IPS DF 4.7 (cell line): ENCODE data around the gene CHCHD4.
"Not testable (repeated sequence)": the region's sequence is repeated elsewhere in the genome, so short reads cannot be mapped to it uniquely, and the experiment has no call there.

Experiments used
- DNase-seq: peaks from one replicate; pipeline ENCODE4 v3.0.0-alpha.2; 2013; ENCODE audit warnings: low spot score; ENCODE audit errors: extremely low read depth

CHCHD4 gene

DNA sequence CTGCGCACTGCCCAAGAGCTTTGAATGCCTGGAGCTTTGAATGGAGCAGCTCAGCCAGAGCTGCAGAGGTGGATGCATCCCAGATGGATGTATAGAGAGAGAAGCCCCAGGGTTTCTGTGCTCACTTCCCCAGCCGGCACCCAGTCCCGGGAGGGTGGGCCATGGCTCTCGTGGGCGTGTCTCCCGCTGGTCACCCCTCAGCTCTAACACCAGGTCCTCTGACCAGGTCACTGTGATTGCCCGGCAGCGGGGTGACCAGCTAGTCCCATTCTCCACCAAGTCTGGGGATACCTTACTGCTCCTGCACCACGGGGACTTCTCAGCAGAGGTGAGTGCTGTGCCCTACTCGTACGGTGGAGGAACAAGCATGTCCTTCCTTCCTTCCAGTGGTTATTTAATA is 10.9 kb upstream of the CHCHD4 start:
- no peak for DNase-seq

DNA sequence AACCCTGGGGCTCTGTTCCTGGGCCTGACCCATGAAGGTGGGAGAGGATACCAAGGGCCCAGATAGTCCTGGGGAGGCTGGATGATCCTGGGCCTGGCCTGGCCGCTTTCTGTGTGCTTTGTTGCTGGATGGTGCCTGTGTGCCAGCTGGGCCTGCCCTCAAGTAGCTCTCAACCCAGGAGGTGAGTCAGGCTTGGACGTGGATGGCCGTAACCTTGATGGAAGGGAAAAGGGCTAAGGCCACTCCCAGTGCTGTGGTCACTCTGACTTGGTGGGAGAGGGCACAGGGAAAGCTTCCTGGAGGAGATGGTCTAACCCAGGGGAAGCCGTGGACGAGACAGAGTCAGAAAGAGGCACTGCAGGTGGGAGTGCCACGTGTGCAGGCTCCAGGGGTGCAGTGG is 9.6 kb upstream of the CHCHD4 start:
- no peak for DNase-seq

DNA sequence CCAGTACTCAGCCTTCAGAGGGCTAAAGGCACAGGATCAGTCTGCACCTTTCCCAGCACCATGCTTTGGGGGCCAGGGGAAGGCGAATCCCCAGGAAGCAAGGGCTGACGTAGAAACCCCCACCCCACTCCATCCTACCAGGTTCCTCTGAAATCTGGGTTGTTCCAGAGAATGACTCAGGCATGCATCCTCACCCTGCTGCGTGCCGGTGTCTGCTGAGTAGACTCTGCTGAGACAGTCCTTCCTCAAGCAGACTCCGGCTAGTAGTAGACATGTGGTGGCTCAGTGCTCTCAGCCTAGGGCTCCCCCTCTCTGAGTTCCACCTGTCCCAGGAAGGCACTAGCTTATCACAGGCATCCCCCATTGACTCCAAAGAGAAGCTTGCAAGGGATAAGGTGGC is 9.2 kb upstream of the CHCHD4 start:
- DNase-seq: no peak

DNA sequence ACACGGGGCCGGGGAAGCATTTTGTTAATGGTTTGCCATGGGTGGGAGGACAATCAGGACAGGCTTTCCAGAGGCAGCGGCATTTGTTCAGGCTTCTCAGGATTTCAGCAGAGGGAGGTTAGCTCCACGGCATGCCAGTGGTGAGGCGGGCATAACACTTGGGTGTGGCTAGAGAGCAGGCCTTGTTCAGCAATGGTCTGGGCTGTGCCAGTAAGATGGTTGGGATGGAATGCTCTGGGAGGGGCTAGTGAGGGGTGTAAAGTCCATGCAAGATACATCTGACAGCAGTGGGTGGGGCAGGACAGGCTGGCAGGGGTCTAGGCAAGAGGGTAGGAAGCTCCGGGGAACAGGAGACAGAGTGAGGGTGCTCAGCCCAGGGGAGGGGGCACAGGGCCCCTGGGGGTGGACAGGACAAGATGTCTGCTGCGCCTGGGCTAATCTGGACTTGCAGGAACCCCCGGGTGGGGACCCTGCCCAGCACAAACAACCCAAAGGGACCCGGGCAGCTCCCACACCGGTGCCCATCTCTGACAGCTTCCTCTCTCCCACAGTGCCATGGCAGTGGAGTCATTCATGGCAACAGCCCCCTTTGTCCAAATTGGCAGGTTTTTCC is 8.6 kb upstream of the CHCHD4 start:
- DNase-seq: no peak

DNA sequence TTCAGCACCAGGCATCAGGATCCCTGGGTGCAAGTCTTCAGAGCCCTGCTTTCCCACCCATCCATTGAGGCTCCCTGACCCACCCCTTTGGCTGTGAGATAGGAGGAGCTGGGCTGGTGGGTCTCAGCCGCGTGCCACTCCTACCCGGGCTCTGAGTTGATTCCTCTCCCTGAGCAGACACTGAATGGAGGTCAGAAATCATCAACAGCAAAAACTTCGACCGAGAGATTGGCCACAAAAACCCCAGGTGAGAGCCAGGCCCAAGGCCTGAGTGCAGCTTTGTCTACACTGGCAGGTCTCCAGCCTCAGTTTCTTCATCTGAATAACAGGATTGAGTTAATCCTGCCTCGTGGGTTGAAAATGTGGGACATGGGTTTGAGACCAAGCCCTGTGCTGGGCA is 8.0 kb upstream of the CHCHD4 start:
- DNase-seq: no peak

DNA sequence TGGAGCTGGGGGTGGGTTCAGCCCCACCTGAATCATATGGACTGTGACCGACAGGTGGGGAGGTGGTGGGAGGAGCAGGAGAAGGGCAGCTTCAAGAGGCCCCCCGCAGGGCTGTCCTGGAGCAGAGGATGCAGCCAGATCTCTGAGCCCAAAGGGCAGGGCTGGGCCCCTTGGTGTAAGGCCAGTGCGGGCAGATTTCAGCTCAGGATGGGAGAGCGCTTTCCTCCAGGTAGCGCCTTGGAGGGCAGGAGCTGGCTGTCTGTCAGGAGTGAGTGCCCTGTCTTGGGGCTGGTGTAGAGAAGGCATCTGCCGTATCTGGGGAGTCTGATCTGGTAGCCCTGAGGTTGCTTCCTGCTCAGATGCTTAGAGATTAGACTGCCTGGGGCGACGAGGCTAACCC is 7.5 kb upstream of the CHCHD4 start:
- no peak for DNase-seq

DNA sequence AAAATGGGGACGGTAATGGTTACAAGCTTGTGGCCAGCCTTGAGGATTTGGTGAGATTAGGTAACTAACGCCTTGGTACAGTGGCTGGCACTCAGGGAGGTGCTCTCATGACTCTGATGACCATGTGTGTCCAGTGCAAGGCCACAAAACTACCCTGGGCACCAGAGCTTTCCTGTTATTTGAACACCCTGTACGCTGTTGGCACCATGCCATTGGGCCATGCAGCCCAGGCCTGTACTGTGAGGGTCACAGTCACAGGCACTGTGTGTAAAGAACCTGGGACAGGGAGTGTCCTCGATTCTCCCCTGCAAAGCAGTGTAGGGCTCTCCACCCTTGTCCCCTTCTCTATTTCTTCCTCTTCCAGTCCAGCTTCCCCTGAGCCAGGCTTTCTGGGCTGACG is 6.5 kb upstream of the CHCHD4 start:
- no peak for DNase-seq

DNA sequence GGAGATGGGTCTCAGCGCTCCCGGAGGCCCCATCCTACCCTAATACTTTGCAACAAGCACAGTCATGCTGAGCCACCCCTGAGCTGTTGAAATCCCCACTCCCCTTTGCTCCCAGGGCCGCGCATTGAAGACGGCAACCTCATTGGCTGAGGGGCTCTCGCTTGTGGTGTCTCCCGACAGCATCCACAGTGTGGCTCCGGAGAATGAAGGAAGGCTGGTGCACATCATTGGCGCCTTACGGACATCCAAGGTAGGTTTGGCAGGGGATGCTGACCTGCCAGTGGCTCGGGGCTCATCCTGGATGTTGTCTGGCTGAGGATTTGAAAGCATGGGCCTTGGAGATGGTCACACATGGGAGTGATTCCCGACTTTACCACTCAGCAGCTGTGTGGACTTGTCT is 6.0 kb upstream of the CHCHD4 start:
- no peak for DNase-seq

DNA sequence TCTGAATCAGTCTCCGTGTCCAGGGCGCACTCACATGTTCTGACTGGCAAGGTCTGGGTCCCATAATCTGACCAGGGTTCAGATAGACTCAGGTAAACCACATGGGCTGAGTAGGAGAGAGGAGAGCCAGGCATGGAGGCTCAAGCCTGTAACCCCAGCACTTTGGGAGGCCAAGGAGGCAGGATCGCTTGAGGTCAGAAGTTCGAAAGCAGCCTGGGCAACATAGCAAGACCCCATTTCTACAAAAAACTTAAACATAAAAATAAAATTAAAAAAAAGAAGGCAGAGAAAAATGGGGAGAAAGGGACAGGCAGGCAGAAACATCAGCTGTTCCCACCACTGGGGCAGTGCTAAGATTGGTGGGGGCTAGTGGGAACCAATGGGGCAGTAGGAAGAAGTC is 5.6 kb upstream of the CHCHD4 start:
- no peak for DNase-seq

DNA sequence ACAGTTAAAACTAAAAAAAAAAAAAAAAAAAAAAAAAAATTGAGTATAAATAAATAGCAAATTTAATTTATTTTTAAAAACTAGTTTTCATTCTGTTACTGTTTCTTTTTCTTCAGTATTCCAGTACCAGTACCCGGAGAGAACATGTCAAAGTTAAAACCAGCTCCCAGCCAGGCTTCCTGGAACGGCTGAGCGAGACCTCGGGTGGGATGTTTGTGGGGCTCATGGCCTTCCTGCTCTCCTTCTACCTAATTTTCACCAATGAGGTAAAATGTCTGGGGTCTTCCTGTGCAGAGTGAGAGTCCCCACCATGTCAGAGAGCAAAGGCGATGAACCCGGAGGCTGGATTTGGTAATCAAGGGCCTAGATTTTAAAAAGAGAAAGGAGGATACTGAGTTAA is 4.6 kb upstream of the CHCHD4 start:
- DNase-seq: no peak

DNA sequence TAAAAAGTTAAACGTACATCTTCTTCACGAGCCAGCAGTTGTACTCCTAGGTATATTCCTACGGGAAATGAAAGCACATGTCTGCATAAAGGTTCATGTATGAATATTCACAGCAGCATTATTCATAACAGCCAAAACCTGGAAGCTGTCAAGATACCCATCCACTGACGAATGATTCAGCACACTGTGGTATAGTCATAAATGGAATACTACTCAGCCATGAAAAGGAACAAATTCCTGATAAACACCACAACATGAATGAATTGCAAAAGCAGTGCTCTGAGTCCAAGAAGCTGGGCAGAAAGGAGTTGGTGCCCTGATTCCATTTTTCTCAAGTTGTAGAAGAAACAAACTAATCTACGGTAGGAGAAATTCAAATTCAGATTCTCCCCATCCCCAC is 4.1 kb upstream of the CHCHD4 start:
- DNase-seq: no peak

DNA sequence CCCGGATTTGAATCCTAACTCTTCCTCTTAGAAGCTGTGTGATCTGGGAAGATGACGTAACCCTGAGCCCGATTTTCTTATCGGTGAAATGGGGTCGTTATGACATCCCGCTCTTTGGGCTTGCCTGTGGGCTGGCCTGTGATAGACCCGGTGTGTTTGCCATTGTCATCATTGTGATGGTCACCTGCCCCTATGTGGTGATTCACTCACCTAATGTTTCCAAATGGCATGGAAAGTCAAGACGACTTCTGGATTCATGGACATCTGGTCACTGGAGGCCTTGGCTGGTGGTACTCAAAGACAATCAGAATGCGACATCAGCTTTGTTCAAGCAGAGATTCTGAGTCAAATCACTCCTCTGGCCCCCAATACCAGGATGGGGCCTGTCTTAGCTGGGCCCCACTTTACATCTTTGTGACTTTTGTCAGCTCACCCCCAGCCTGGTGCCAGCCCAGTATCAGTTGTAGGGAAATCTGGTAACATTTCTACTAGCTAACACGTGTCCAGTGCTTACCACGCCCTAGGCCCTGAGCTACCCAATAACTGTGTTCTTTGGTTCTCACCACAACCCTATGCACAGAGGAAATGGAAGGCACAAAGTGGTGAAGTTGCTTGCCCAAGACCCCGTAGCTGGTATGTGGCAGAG is 3.0 kb upstream of the CHCHD4 start:
- no peak for DNase-seq

DNA sequence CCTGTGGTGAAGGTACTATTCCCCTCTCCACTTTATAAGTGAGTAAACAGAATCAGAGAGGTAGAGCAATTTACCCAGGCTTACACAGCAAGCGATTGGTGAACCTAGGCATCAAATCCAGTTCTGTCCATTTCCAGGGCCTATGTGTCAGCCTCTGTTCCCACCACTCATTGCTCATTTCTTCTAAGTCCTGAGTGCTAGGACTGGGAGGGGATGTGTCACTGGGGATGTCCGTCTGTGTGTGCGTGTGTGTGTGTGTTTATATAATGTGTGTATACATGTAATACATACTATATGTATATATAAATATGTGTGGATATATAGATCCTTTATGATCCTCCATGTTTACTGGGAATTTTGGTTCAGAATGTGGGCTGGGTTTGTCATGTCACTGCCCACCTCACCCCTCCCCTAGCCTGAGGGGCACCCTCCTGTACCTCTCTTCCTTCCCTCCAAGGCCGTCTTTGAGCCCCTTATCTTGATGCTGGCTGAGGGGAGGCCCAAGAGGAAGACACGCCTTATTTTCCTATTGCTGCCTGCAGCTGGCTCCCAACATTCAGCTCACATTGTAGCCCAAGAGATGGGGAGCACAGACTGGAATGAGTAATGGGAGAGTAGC is 2.3 kb upstream of the CHCHD4 start:
- DNase-seq: no peak

DNA sequence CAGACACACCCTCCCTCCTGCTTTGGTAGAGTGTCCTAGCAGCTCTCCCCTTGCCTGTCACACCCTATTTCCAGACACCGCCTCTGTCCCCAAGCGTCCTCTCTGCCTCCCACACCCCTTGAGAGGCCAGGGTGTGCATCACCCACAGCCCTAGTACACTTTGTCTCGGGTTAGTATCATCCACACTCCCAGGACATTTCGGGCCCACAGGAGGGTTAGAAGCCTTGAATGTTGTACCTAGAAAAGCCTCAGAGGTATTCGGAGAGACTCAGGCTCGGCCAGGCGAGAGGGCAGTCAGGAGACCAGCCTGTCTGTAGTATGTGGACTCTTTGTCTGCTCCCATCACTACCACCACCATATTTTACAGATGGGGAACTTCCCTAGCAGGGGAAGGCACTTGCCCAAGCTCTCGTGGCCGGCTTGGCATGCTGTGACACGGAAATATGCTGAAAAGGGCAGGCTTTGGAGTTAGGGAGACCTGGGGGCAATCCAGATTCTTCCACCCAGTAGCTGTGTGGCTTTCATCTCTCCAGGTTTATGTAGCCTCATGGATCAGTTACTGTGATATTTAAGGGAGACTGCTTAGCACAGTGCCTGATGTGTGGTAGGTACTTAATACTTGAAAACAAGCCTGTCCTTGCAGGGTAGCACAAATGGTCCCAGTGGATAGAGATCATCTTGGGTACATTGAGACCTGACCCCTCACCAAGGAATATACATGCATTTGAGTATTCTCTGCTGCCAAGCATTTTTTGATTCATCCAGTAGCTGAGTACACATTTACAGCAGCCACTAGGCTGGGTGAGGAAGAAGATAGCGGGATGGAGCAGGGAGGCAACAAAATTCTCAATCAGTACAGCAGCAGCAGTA is 1.6 kb upstream of the CHCHD4 start:
- no peak for DNase-seq

DNA sequence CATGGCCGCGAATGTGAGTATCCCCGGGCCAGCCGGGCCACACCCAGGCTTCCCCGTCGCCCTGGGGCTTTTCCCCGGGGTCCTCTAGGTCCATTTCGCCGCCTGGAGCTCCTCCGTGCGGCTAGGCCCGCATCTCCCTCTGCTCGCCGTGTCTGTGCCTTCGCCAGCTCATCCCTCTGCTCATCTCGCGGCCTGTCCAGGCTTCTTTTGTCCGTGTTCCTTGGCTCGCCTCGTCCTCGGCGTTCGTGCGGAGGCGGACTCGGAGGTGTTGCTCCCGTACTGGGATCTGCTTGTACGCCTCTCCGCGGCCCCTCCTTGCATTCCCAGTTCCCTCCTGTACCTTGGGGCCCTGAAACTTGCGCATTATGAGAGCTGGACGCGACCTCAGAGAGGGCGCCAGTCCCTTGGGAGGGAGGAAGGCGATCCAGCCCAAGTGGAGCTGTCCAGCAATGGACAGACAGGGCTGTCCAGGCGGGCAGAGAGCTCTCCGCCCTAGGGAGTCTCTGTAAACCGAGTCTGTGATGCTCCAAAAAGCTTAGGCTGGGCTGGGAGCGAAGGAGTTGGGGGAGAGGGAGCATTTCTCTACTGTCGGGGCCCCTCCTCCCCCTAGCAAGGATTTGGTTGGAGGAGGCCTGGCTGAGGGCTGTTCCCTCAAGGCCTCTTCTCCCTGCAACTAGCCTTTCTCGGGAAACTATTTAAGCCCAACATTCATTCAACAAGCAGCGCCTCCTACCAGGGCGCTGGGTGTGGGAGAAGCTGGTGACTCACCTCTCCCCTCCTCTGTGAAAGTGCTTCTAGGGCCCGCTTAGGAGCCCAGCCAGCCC is 735 bp upstream of the CHCHD4 start:
- no peak for DNase-seq

DNA sequence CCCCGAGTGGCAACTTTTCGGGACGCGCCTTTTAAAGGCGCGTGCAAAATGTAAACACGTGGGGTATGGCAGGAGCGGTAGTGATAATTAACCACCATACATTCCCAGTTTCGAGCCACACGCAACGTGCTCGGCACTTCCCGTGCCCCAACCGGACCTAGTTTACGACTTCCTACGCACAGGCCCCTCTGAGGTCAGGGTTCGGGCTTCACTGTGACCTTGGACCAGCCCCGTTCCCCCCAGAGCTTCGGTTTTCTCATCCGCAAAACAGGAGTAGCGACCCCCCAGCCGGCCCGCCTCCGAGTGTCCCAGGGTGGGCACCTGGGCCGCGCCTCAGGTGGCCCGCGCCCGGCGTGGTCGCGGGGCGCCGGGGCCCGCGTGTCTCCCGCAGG is 451 bp downstream of the CHCHD4 start:
- no peak for DNase-seq

DNA sequence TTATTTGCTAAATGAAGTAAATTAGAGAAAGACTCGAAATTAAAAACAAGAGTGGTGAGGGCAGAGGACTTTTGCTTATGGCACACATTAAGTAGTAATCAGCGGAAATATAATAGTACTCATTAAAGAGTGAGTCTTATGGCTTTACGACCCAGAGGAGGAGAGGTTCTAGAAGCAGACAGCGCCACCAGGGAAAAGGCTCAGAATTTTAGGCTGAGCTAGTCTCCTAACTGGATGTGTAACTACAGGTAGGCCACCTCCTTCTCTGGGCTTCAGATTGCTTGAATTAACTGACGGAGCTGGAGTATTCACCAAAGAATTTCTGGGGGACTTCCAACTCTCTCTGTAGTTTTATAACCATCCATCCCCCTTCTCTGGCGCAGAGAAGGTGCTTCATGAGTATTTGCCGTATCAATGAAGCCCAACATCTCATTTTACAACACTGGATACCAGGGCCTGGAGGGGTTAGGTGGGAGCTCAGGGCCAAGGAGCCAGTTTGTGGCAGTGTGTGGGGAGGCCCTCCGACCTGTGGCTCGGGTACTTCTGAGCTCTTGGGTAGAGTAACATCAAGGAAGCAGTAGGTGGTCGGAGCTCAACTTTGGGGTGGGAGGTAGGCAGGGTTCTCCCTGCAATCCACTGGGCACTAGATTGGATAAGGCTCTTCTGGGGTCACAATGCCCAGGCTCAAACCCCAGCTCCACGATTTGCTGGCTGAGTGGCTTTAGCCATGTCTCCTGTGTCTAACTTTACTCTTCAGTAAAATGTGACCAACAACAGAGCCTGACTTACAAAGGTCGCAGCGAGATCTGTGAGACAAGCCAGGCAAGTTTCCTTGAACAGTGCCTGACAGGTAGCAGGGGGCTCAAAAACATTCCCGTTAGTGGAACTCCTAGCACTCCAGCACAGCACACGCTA is 1.1 kb downstream of the CHCHD4 start:
- no peak for DNase-seq

DNA sequence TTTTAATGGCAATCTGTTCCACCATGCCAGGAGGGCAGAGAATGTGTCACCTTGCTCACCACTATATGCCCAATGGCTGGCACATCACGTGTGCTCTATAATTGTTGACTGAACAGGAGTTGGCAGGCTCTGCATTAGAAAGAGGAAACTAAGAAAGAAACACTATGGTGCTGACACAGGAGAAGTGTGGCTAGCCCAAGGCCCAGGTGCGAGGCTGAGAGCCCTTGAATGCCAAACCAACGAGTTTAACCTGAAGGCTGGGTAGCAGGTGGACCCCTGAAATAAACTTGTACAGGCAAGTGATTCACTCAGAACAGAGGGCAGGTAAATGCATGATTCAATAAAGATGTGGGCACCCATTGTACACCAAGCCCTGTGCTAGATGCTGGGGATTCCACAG is 2.4 kb downstream of the CHCHD4 start:
- no peak for DNase-seq

DNA sequence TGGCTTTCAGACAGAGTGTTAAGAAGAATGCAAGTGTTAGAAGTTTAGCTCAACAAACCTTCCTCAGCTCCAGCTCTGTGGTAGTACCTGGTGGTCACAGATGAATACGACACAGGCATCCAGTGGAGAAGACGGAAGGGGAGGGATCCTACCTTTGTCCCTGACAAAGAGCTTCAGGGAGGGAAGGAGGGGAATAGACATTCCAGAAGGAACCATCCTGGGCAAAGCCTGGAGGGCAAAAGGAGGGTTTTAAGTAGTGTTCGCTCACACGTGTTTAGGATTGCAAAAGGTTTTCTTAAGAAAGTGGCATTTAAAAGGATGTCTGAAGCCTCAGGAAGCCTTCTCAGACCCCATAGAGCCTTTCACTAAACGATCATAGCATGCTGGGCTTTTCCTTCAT is 2.8 kb downstream of the CHCHD4 start:
- no peak for DNase-seq

DNA sequence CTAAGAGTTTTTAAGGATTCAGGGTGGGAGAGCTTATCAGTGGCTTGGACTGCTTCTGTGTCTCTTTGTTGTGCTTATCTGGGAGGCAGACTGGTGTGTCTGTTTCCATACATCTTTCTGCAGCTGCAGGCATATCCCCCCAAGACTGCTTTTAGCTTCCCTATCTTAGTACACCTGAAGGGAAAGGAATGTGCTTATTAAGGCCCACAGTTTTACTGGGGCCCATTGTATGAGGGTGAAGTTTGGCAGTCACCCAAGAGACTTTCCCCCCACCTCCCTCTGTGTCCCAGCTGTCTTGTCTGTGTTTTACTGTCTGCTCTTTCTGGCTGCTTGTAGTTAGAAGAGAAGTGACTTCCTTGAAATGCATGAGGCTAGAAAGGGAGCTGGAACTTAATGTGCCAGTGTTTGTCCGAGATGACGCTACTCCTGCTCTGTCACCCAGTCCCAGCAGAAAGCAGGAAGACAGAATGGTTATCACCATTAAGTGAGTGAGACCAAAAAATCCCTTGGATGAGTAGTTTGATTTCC is 3.7 kb downstream of the CHCHD4 start:
- not testable (repeated sequence) for DNase-seq
